RWPE2 (cell line): ENCODE results near the gene FITM1.

ENCODE experiments used
- ATAC-seq: fragments of 200-7000 bp; cut with Tn5 transposase; 3 replicates; pipeline ENCODE4 v1.9.1; 2021; ENCODE audit warnings: low read depth
- DNase-seq: peaks from one replicate; pipeline ENCODE4 v3.0.0-alpha.2; 2020; ENCODE audit warnings: low spot score
- H3K27ac ChIP-seq: fragments of 450-650 bp; 2 replicates; pipeline ENCODE4 v1.5.1; 2017; ENCODE audit warnings: mild to moderate bottlenecking; ENCODE audit not compliant: poor library complexity, severe bottlenecking
- H3K27me3 ChIP-seq: fragments of 250-450 bp; sonication (Bioruptor Pico); 2 replicates; pipeline ENCODE4 v1.5.1; 2021; ENCODE audit warnings: mild to moderate bottlenecking, moderate library complexity; ENCODE audit not compliant: insufficient read depth, poor library complexity, severe bottlenecking
- H3K36me3 ChIP-seq: fragments of 250-450 bp; sonication (Bioruptor Pico); 2 replicates; pipeline ENCODE4 v1.5.1; 2020; ENCODE audit warnings: low read depth, mild to moderate bottlenecking, moderate library complexity
- H3K4me1 ChIP-seq: fragments of 250-450 bp; sonication (Bioruptor Pico); 2 replicates; pipeline ENCODE4 v1.5.1; 2021; ENCODE audit warnings: mild to moderate bottlenecking, moderate library complexity; ENCODE audit not compliant: insufficient read depth, poor library complexity, severe bottlenecking
- H3K4me3 ChIP-seq: fragments of 250-450 bp; sonication (Bioruptor Pico); 2 replicates; pipeline ENCODE4 v1.5.1; 2021; ENCODE audit warnings: mild to moderate bottlenecking, moderate library complexity; ENCODE audit not compliant: severe bottlenecking
- H3K9me3 ChIP-seq: fragments of 250-450 bp; sonication (Bioruptor Pico); 2 replicates; pipeline ENCODE4 v1.5.1; 2021; ENCODE audit warnings: mild to moderate bottlenecking, moderate library complexity; ENCODE audit not compliant: severe bottlenecking
- CTCF ChIP-seq: fragments of 450-650 bp; IDR thresholded peaks from one replicate; pipeline ENCODE4 v1.5.1; 2017; ENCODE audit warnings: mild to moderate bottlenecking, moderate library complexity; ENCODE audit not compliant: poor library complexity, severe bottlenecking

Gene FITM1

GRCh38 chr14:24136684-24137528 is 6.4 kb downstream of the FITM1 start:
- TF ChIP-seq CTCF, result no peak
- peak overlapping the region; percentile 47 for H3K27ac ChIP-seq

DNA sequence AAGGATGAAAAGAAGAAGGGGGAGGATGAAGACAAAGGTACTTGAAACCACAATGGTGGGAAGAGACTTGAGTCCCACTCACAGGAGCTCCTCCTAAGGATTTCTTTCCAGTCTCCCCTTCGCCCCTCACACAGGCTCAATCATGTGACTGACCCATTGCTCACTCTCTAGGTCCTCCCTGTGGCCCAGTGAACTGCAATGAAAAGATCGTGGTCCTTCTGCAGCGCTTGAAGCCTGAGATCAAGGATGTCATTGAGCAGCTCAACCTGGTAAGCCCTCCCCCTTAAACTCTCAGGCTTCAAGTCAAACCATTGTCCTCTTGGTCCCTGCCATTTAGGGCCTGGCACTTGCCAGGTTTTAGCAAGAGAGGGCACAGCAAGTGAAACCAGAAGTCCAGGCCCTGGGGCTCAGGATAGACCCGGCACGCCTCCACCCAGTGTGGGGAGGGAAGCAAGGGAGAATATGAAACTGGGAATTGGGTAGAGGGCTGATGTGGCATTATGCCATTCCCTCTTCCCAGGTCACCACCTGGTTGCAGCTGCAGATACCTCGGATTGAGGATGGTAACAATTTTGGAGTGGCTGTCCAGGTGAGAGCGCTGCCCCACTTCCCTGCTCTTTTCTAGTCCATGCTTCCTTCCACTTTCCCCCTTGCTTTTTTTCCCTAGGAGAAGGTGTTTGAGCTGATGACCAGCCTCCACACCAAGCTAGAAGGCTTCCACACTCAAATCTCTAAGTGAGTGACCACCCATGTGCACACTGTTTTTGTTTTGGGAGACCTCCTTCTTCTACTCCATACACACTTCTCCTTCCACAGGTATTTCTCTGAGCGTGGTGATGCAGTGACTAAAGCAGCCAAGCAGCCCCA is 7.3 kb downstream of the FITM1 start:
- Histone ChIP-seq H3K36me3 (peaks cover 37% of the 10 kb centered on the region), H3K4me3 (no peak overlapping the region), H3K4me1 (peaks cover 8% of the 10 kb centered on the region), H3K27me3 (no peaks in the 10 kb centered on the region), H3K9me3 (no peaks in the 10 kb centered on the region), H3K27ac (peak overlapping the region; percentile 47)
- DNase-seq, result no peak
- TF ChIP-seq CTCF, result no peak
- no peak for ATAC-seq

More at GRCh38 chr14:24136684-24137528, 6.4 kb downstream of the FITM1 start:
- Histone ChIP-seq H3K4me3 (peak overlapping the region; percentile 88), H3K36me3 (peaks cover 33% of the 10 kb centered on the region), H3K4me1 (peaks cover 10% of the 10 kb centered on the region), H3K9me3 (no peaks in the 10 kb centered on the region), H3K27me3 (no peaks in the 10 kb centered on the region)
- ATAC-seq (no peak), DNase-seq (no peak)

GRCh38 chr14:24138396-24139271 is 8.2 kb downstream of the FITM1 start:
- no peak overlapping the region for H3K4me3 ChIP-seq
- H3K27me3 ChIP-seq, result no peaks in the 10 kb centered on the region
- no peak overlapping the region for H3K27ac ChIP-seq
- no peak for DNase-seq
- H3K4me1 ChIP-seq, result peaks cover 8% of the 10 kb centered on the region
- TF ChIP-seq CTCF, result no peak
- H3K9me3 ChIP-seq, result no peaks in the 10 kb centered on the region
- peaks cover 39% of the 10 kb centered on the region for H3K36me3 ChIP-seq
- ATAC-seq, result no peak

DNA sequence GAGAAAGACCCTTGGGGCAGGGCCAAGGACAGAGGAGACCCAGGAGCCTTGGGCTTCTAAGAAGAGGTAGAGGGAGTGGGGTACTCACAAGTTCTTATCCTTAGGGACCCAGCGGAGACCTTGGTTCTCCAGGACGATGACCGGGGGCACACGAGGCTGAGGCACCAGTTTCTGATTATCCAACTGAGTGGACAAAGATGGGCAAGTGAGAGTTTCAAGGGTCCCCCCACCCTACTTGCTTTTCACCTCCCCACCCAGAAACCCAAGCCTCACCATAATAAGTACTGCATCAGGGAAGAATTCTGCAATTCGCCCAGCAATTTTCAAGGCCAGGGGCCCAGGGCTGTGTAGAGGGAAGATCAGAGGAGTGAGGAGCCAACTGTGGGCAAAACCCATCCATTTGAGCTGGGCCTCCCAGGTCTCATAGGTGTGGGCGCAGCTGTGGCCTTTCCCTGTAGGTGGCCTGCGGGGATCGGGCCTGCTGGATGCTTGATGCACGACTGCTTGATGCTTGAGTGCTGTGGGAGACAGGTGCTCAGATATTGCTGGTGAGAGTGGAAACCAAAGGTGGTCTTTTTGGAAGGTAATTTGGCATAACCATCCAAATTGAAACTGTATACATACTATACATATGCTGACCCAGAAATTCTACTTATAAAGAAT is 8.9 kb downstream of the FITM1 start:
- no peak for DNase-seq
- H3K27me3 ChIP-seq, result no peaks in the 10 kb centered on the region
- H3K4me1 ChIP-seq, result peaks cover 8% of the 10 kb centered on the region
- ATAC-seq, result no peak
- no peak overlapping the region for H3K27ac ChIP-seq
- TF ChIP-seq CTCF, result no peak
- H3K4me3 ChIP-seq, result peak overlapping the region; percentile 65
- H3K9me3 ChIP-seq, result no peaks in the 10 kb centered on the region
- H3K36me3 ChIP-seq, result peaks cover 46% of the 10 kb centered on the region
